ENCODE results near the gene RPRD1B. TPM values are rescaled to one million over a fixed set of nuclear protein-coding genes. Genes with fewer than 3 reads are reported as not detected.

Gene RPRD1B
- total RNA-seq, 2 donors from 2014 or later: 22.1 to 29.6 TPM

DNA sequence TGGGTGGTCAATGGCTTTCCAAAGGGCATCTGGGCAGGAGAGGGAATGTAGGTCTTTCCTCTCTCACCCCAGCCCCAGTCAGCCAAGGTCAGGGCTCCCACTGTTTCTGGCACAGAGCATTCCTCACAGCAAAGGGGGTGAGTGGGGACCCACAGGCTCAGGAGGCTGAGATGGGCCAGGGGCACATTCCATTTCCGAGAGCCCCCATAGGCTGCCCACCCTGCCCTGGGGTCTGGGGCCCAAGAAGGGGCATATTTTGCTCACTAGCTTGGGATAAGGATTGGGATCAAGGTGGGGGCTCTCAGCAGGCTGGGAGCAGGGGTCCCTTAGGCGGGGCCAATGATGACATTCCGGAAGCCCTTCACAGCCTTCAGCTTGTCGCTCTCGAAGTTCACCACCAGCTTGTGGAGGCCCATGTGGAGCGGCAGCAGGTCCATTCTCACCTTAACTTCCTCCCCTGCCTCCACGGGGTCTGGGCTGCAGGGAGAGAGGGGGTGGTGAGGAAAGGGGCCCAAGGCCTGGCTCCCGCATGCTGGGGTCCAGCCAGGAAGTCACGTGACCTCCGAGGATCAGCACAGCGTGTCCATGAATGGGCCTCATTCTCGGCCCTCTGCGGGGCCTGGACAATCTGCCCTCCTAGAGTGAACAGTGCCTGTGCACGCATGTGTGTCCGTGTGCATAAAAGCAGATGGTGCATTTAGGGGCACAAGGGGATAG, 96.5 kb downstream of the RPRD1B start:
- DNase-seq: no peak
- H3K36me3 Mint-ChIP-seq (ENCODE audit: low read depth): no peaks in the 10 kb centered on the region
- 94 to 97% methylated on average over 9 to 15 of the region's 15 CpGs for WGBS, 2 experiments (ENCODE audit: insufficient coverage in 1 of 2, insufficient read length in 1 of 2)

DNA sequence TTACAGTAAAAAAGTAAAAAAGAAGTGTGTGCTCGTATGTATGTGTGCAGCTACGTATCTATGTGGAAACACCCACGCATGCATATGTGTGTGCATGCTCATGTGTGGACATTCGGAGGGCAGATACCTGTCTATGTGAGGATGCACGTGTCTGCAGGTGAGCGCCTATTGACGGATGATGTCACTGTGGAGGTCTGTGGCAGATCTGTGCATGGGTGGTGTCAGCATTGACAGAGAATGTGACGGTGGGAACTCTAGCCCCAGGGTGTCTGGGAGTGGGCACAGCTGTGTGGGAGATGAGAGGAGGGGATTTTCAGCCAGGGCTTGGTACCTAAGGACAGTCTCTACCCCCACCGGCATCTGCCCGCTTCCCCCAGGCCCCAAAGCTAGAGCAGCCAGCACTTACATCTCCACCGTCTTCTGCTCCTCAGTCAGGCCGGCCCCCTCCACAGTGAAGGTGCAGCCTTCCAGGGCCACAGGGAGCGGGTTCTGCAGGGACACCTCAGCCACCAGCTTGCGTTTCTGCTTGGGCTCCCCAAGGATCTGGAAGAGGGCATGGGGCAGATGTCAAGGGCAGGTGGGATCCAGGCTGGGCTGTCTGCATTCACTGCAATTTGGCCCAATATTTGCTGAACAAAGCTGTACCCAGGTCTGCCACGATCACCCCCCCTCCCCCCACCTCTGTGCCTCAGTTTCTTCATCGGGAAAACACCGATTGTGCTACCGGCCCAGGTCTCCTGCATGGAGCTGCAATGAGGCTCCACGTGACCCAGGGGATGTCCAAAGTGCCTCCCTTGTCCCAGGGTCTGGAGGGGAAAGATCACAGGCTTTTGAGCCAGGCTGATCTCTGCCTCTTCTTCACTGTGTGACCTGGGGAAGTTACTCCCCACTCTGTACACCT, 97.4 kb downstream of the RPRD1B start:
- no peak for TF ChIP-seq CTCF (conservative IDR thresholded peaks at IDR 0.05)
- no peak overlapping the region for H3K4me3 Mint-ChIP-seq
- no peak overlapping the region for H3K27ac Mint-ChIP-seq
- Histone ChIP-seq H3K27me3 (ENCODE audit: control insufficient read depth, insufficient read depth, low read length, poor library complexity, severe bottlenecking) (no peaks in the 10 kb centered on the region), H3K27ac (ENCODE audit: low read depth, low read length) (no peak overlapping the region), H3K9ac (ENCODE audit: extremely low read depth, low read length, poor library complexity, severe bottlenecking) (no peak overlapping the region), H3K4me3 (ENCODE audit: low read length) (no peak overlapping the region), H3K36me3 (ENCODE audit: control insufficient read depth, insufficient read depth, low read length) (no peaks in the 10 kb centered on the region), H3K4me1 (ENCODE audit: control insufficient read depth, insufficient read depth, low read length) (no peaks in the 10 kb centered on the region), H3K9me3 (ENCODE audit: control insufficient read depth, low read length) (no peaks in the 10 kb centered on the region)
- no peak for DNase-seq
- H3K36me3 Mint-ChIP-seq (ENCODE audit: low read depth): no peaks in the 10 kb centered on the region
- WGBS, 2 experiments (ENCODE audit: insufficient coverage in 1 of 2, insufficient read length in 1 of 2): 94% methylated on average over 13 to 19 of the region's 19 CpGs
- no peaks in the 10 kb centered on the region for H3K27me3 Mint-ChIP-seq (ENCODE audit: insufficient read depth)
- no peaks in the 10 kb centered on the region for H3K9me3 Mint-ChIP-seq
- H3K4me1 Mint-ChIP-seq: peaks cover 6% of the 10 kb centered on the region

More for the DNA sequence above, 96.5 kb downstream of the RPRD1B start:
- Histone ChIP-seq H3K27me3 (ENCODE audit: control insufficient read depth, insufficient read depth, low read length, poor library complexity, severe bottlenecking) (no peaks in the 10 kb centered on the region), H3K9ac (ENCODE audit: extremely low read depth, low read length, poor library complexity, severe bottlenecking) (no peak overlapping the region), H3K36me3 (ENCODE audit: control insufficient read depth, insufficient read depth, low read length) (no peaks in the 10 kb centered on the region), H3K4me1 (ENCODE audit: control insufficient read depth, insufficient read depth, low read length) (no peaks in the 10 kb centered on the region), H3K27ac (ENCODE audit: low read depth, low read length) (no peak overlapping the region), H3K4me3 (ENCODE audit: low read length) (no peak overlapping the region), H3K9me3 (ENCODE audit: control insufficient read depth, low read length) (no peaks in the 10 kb centered on the region)
- H3K9me3 Mint-ChIP-seq: no peaks in the 10 kb centered on the region
- H3K27ac Mint-ChIP-seq: no peak overlapping the region
- no peaks in the 10 kb centered on the region for H3K27me3 Mint-ChIP-seq (ENCODE audit: insufficient read depth)
- peaks cover 6% of the 10 kb centered on the region for H3K4me1 Mint-ChIP-seq
- no peak for TF ChIP-seq CTCF (conservative IDR thresholded peaks at IDR 0.05)
- H3K4me3 Mint-ChIP-seq: no peak overlapping the region

DNA sequence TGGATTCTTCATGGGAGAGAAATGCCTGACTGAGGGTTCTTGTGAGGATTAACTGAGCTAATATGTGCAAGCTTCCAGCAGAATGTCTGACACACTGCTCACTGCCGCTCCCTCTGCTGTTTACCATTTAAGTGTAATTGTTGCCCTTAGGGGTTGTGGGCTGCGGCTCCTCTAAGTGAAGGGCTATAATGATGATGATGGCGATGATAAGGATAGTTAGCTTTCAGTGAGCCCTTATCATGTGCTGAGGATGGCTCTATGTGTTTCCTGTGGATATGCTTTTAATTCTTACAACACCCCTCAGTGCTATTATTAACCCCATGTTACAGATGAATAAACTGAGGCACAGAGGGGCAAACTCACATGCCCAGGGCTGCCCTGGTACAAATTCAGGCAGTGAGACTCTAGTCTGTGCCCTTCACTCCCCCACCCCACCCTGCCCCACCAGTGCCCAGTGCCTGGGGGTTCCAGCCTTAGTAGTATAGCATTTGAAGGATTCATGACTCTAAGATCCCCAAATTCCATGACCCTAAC, 98.1 kb downstream of the RPRD1B start:
- no peak for TF ChIP-seq CTCF (conservative IDR thresholded peaks at IDR 0.05)
- Mint-ChIP-seq H3K27ac (no peak overlapping the region), H3K4me1 (peaks cover 6% of the 10 kb centered on the region), H3K36me3 (ENCODE audit: low read depth) (no peaks in the 10 kb centered on the region), H3K4me3 (no peak overlapping the region), H3K27me3 (ENCODE audit: insufficient read depth) (no peaks in the 10 kb centered on the region), H3K9me3 (no peaks in the 10 kb centered on the region)
- Histone ChIP-seq H3K4me1 (ENCODE audit: control insufficient read depth, insufficient read depth, low read length) (no peaks in the 10 kb centered on the region), H3K9ac (ENCODE audit: extremely low read depth, low read length, poor library complexity, severe bottlenecking) (no peak overlapping the region), H3K27me3 (ENCODE audit: control insufficient read depth, insufficient read depth, low read length, poor library complexity, severe bottlenecking) (no peaks in the 10 kb centered on the region), H3K9me3 (ENCODE audit: control insufficient read depth, low read length) (no peaks in the 10 kb centered on the region), H3K4me3 (ENCODE audit: low read length) (no peak overlapping the region), H3K36me3 (ENCODE audit: control insufficient read depth, insufficient read depth, low read length) (no peaks in the 10 kb centered on the region), H3K27ac (ENCODE audit: low read depth, low read length) (no peak overlapping the region)
- WGBS, 2 experiments (ENCODE audit: insufficient coverage in 1 of 2, insufficient read length in 1 of 2): 86 to 100% methylated on average over 1 to 3 of the region's 3 CpGs
- DNase-seq: no peak

Data from endodermal cell (in vitro differentiated cells).